HepG2 (cell line): ENCODE data around the gene TTC16. TPM values are rescaled to one million over a fixed set of nuclear protein-coding genes. Genes with fewer than 3 reads are reported as not detected.

Experiments used
- ATAC-seq: fragments of 200-7000 bp; cut with Tn5 transposase; 3 replicates; pipeline ENCODE4 v1.9.1; 2020; ENCODE audit warnings: mild to moderate bottlenecking, moderate library complexity
- BruUV-seq: library from RNA; stranded (reverse); fragments of 400-500 nt; replicated peaks from 2 replicates; lab custom pipeline; 2021; lab: Mats Ljungman, UMichigan
- CTCF ChIA-PET: fragments of 300-600 bp; formaldehyde crosslinking; extraction: SDS; loops from one replicate; lab custom pipeline; 2021; ENCODE audit warnings: low total read pairs, inconsistent platforms, low intra/inter-chr PET ratio; lab: Yijun Ruan, JAX
- POLR2A ChIA-PET: fragments of 350-600 bp; sonication (Branson Sonifier 250); formaldehyde crosslinking; loops from one replicate; lab custom pipeline; 2020; ENCODE audit warnings: antibody characterized with exemption, inconsistent platforms; lab: Yijun Ruan, JAX
- DNase-seq: peaks from one replicate; pipeline ENCODE4 v3.0.0-alpha.2; 2015; ENCODE audit warnings: low spot score
- FAIRE-seq: peaks from 3 replicates; lab custom pipeline; 2011; peaks lifted over from hg19 to GRCh38; lab: Jason Lieb, UNC
- H2AFZ ChIP-seq: one replicate; pipeline ENCODE4 v1.6.1; 2011; ENCODE audit warnings: low read length, inconsistent platforms
- H3K27ac ChIP-seq: fragments of 300-600 bp; 3 replicates; pipeline ENCODE4 v1.8.0; 2011; ENCODE audit warnings: mixed run types, mild to moderate bottlenecking, mixed read lengths, low read length, inconsistent platforms; ENCODE audit not compliant: insufficient read depth; ENCODE audit errors: extremely low read length
- H3K27me3 ChIP-seq, 2 experiments: fragments of 200-600 bp in 1 of 2; 2 replicates in 1 of 2; 3 replicates in 1 of 2; pipeline versions ENCODE4 v1.6.0 to v1.8.0; 2011; ENCODE audit warnings: low read length in 2 of 2, mild to moderate bottlenecking in 2 of 2, moderate library complexity in 2 of 2, inconsistent platforms in 1 of 2; ENCODE audit not compliant: insufficient read depth in 2 of 2, control insufficient read depth in 1 of 2
- H3K36me3 ChIP-seq, 2 experiments: fragments of 200-600 bp in 1 of 2; replicated peaks in 1 of 2; 2 replicates in 1 of 2; 3 replicates in 1 of 2; pipeline versions ENCODE4 v1.5.1 to v1.8.0; 2011; ENCODE audit warnings: low read length in 2 of 2, inconsistent platforms in 1 of 2; ENCODE audit not compliant: insufficient read depth in 2 of 2, control insufficient read depth in 1 of 2
- H3K4me1 ChIP-seq: 2 replicates; pipeline ENCODE4 v1.5.1; 2012; ENCODE audit warnings: low read length, inconsistent platforms; ENCODE audit not compliant: insufficient read depth
- H3K4me2 ChIP-seq: 2 replicates; pipeline ENCODE4 v1.6.0; 2011; ENCODE audit warnings: low read depth, low read length, inconsistent platforms
- H3K4me3 ChIP-seq, 3 experiments: fragments of 200-600 bp in 1 of 3; sonication (generic), shearing (Covaris generic) in 1 of 3; replicated peaks in 1 of 3; 2 replicates each; pipeline ENCODE4 v1.5.1; 2011 to 2016; ENCODE audit warnings: low read length in 3 of 3, inconsistent platforms in 2 of 3, low read depth in 2 of 3, mild to moderate bottlenecking in 2 of 3, control low read depth in 1 of 3, mixed read lengths in 1 of 3; ENCODE audit not compliant: insufficient read depth in 1 of 3
- H3K79me2 ChIP-seq: one replicate; pipeline ENCODE4 v1.6.1; 2011; ENCODE audit warnings: low read length, inconsistent platforms; ENCODE audit not compliant: insufficient read depth
- H3K9ac ChIP-seq: 2 replicates; pipeline ENCODE4 v1.6.0; 2011; ENCODE audit warnings: mild to moderate bottlenecking, low read depth, low read length, inconsistent platforms; ENCODE audit not compliant: insufficient read depth
- H3K9me3 ChIP-seq: 2 replicates; pipeline ENCODE4 v1.5.1; 2012; ENCODE audit warnings: mild to moderate bottlenecking, low read length
- H4K20me1 ChIP-seq: 2 replicates; pipeline ENCODE4 v1.6.0; 2011; ENCODE audit warnings: inconsistent platforms, mild to moderate bottlenecking, low read length, moderate library complexity; ENCODE audit not compliant: insufficient read depth
- CC2D1A ChIP-seq: sonication (generic); formaldehyde crosslinking; IDR thresholded peaks from 2 replicates; pipeline ENCODE4 v1.8.1; 2023; ENCODE audit warnings: mild to moderate bottlenecking, missing genetic modification reagents
- CHD4 ChIP-seq: fragments of 200-600 bp; sonication (generic); IDR thresholded peaks from 2 replicates; pipeline ENCODE4 v1.7.0; 2017; ENCODE audit warnings: mild to moderate bottlenecking, low read length, borderline replicate concordance
- DNMT3B ChIP-seq: conservative IDR thresholded peaks from 2 replicates; pipeline ENCODE4 v1.6.1; 2016; ENCODE audit warnings: missing biosample characterization, control low read depth
- HDAC1 ChIP-seq: sonication (generic); formaldehyde crosslinking; IDR thresholded peaks from 2 replicates; pipeline ENCODE4 v1.5.1; 2020; ENCODE audit warnings: mild to moderate bottlenecking, missing genetic modification reagents
- HNF1B ChIP-seq: sonication (generic); formaldehyde crosslinking; IDR thresholded peaks from 2 replicates; pipeline ENCODE4 v1.5.1; 2020; ENCODE audit warnings: mild to moderate bottlenecking, moderate library complexity, missing genetic modification reagents
- KAT8 ChIP-seq: IDR thresholded peaks from 2 replicates; pipeline ENCODE4 v1.6.1; 2016; ENCODE audit warnings: missing genetic modification reagents, missing compliant biosample characterization
- MAZ ChIP-seq, 2 experiments: sonication (generic) in 1 of 2; formaldehyde crosslinking in 1 of 2; IDR thresholded peaks; 2 replicates each; pipeline versions ENCODE4 v1.5.0 to v1.6.1; 2012 to 2020; ENCODE audit warnings: low read depth in 2 of 2, mild to moderate bottlenecking in 2 of 2, borderline replicate concordance in 1 of 2, improper control_type of control experiment in 1 of 2, low read length in 1 of 2, missing genetic modification reagents in 1 of 2, moderate library complexity in 1 of 2
- SALL2 ChIP-seq: sonication (generic); formaldehyde crosslinking; IDR thresholded peaks from 2 replicates; pipeline ENCODE4 v1.8.1; 2023; ENCODE audit warnings: mild to moderate bottlenecking, missing genetic modification reagents, inconsistent platforms
- SAP130 ChIP-seq: IDR thresholded peaks from 2 replicates; pipeline ENCODE4 v1.6.1; 2016; ENCODE audit warnings: low read depth
- SP5 ChIP-seq: IDR thresholded peaks from 2 replicates; pipeline ENCODE4 v1.6.1; 2016; ENCODE audit warnings: low read depth, borderline replicate concordance
- SRY ChIP-seq: sonication (generic); formaldehyde crosslinking; IDR thresholded peaks from 2 replicates; pipeline ENCODE4 v1.8.0; 2022; ENCODE audit warnings: mild to moderate bottlenecking, missing genetic modification reagents
- ZNF629 ChIP-seq: sonication (generic); formaldehyde crosslinking; conservative IDR thresholded peaks from 2 replicates; pipeline ENCODE4 v1.5.0; 2020; ENCODE audit warnings: missing genetic modification reagents
- ZNF75D ChIP-seq: sonication (generic); formaldehyde crosslinking; IDR thresholded peaks from 2 replicates; pipeline ENCODE4 v1.8.1; 2023; ENCODE audit warnings: missing genetic modification reagents, mild to moderate bottlenecking, borderline replicate concordance
- WGBS: methylation state at CpG from one replicate; pipeline ENCODE4 v1.1.6; 2017; ENCODE audit warnings: low lambda C conversion rate; 5-methylcytosine and 5-hydroxymethylcytosine counted together
- in situ Hi-C: cut with HindIII; loops from 2 replicates; pipeline ENCODE4 v1.10.0; 2017; ENCODE audit warnings: low pct_unique_long_range_greater_than_20kb; ENCODE audit not compliant: extremely low pct_ligation_motif_present
- intact Hi-C: fragments of 100-400 bp; cut with micrococcal nuclease; formaldehyde crosslinking; loops from one replicate; pipeline ENCODE4 v1.10.0; 2022; ENCODE audit not compliant: unreplicated experiment
- polyA plus RNA-seq, 8 experiments: library from polyadenylated mRNA; depleted of rRNA in 3 of 8; stranded (reverse) in 7 of 8; unstranded in 1 of 8; fragments of >200 nt; fragmentation: Illumina TruSeq in 4 of 8; extraction: Trizol in 4 of 8; gene quantifications; 2 replicates each; pipeline versions ENCODE4 v1.2.1 to v1.2.3, GENCODE V29; 2011 to 2016; ENCODE audit warnings: low read depth in 4 of 8, missing spikeins in 1 of 8, mixed read lengths in 1 of 8; ENCODE audit not compliant: insufficient read depth in 1 of 8
- total RNA-seq, 5 experiments: library from RNA; depleted of rRNA; stranded (reverse); fragments of >200 nt; fragmentation: Illumina TruSeq; extraction: Trizol; gene quantifications; 2 replicates each; pipeline ENCODE4 v1.2.3, GENCODE V29; 2016; ENCODE audit warnings: low read depth in 1 of 5
- TF ChIP-seq, protein P1 (sequence below): sonication (generic); formaldehyde crosslinking; IDR thresholded peaks from 2 replicates; pipeline ENCODE4 v1.4.0; 2020; ENCODE audit warnings: missing genetic modification reagents

The TTC16 gene
- total and polyA plus RNA-seq, 2 of the 13 experiments (the other 11 are each of a cell fraction or from before 2014, with no cell fraction given) = not detected

DNA sequence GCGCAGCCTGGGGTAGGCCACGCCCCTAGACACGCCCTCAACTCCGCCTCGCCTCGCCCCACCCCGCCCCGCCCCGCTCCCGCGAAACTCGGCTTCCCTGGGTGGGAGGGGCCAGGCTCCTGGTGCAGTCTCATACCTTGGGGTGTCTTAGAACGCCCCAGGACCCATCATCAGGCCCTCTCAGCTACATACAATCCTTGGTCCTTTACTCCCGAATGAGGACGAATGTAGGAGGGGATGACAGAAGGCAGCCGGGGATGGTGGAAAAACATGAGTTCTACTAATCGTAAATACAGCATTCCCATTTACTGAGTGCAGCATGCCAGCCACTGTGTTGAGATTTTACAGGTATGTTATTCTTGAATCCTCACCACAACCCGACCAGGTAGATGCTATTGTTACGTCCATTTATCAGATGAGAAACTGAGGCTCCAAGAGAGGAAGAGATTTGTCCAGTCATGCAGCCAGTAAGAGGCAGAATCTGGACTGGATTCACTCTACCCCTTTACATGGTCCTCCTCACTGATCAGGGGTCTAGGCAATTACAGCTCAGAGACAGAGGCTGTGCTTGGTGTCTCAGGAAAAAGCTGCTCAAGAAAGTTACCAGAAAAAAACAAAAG, 55.8 kb downstream of the TTC16 start:
- Histone ChIP-seq H3K27me3 (peaks cover 2 to 46% of the 10 kb centered on the region in 2 experiments; a peak in 3 of 5 replicates), H3K4me2 (peak overlapping the region; percentile 62), H3K4me1 (peaks cover 9% of the 10 kb centered on the region), H3K9me3 (no peaks in the 10 kb centered on the region), H3K4me3 (peak overlapping the region in 2 of 3 experiments; percentile 45 to 70; a peak in 3 of 6 replicates), H4K20me1 (no peaks in the 10 kb centered on the region), H3K36me3 (no peaks in the 10 kb centered on the region), H2AFZ (no peak overlapping the region), H3K9ac (no peak overlapping the region), H3K27ac (no peak overlapping the region), H3K79me2 (no peaks in the 10 kb centered on the region)
- ATAC-seq (no peak), DNase-seq (no peak), FAIRE-seq (no peak)
- WGBS = 8% methylated on average over 7 of the region's 19 CpGs
- no TSS peak for BruUV-seq
- TF ChIP-seq HDAC1 (CRISPR knock-in tag) = 0 out of 2 replicates have a peak, but pooled peaks have one; percentile 22
- TF ChIP-seq MAZ (IDR thresholded peaks at IDR 0.05; ENCODE audit: borderline replicate concordance, low read depth, low read length) = 0 out of 2 replicates have a peak, but pooled peaks have one; percentile 8
- TF ChIP-seq MAZ (CRISPR knock-in tag; IDR thresholded peaks at IDR 0.05; ENCODE audit: low read depth) = no peak
- TF ChIP-seq SP5 = peak; percentile 6; the same call in 1 of the 2 replicates
- TF ChIP-seq ZNF629 (CRISPR knock-in tag) = peak; percentile 73
- TF ChIP-seq KAT8 (CRISPR knock-in tag) = 0 out of 2 replicates have a peak, but pooled peaks have one; percentile 1
- no peak for TF ChIP-seq SRY
- TF ChIP-seq SALL2 (CRISPR knock-in tag) = no peak
- TF ChIP-seq, protein P1, sequence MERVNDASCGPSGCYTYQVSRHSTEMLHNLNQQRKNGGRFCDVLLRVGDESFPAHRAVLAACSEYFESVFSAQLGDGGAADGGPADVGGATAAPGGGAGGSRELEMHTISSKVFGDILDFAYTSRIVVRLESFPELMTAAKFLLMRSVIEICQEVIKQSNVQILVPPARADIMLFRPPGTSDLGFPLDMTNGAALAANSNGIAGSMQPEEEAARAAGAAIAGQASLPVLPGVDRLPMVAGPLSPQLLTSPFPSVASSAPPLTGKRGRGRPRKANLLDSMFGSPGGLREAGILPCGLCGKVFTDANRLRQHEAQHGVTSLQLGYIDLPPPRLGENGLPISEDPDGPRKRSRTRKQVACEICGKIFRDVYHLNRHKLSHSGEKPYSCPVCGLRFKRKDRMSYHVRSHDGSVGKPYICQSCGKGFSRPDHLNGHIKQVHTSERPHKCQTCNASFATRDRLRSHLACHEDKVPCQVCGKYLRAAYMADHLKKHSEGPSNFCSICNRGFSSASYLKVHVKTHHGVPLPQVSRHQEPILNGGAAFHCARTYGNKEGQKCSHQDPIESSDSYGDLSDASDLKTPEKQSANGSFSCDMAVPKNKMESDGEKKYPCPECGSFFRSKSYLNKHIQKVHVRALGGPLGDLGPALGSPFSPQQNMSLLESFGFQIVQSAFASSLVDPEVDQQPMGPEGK (CRISPR knock-in tag) = peak; percentile 11; the same call in 1 of the 2 replicates
- 0 out of 2 replicates have a peak, but pooled peaks have one; percentile 34 for TF ChIP-seq HNF1B (CRISPR knock-in tag)
- no peak for TF ChIP-seq CC2D1A (CRISPR knock-in tag)
- TF ChIP-seq ZNF75D (CRISPR knock-in tag) = no peak
- peak; percentile 20; the same call in 1 of the 2 replicates for TF ChIP-seq CHD4
- no peak for TF ChIP-seq DNMT3B (CRISPR knock-in tag)
- TF ChIP-seq SAP130 (CRISPR knock-in tag) = peak; percentile 6; the same call in 1 of the 2 replicates
- ChIA-PET POLR2A (interaction anchor here (0.9 to 1.3 kb wide), 9 partner anchors 14 to 321 kb away, joined by 3 to 9 read pairs (median 5); partner anchors contain the start of genes CDK9, PTRH1, TOR2A and TTC16), CTCF (no interaction called here)
- intact Hi-C loops = no loop called here
- in situ Hi-C loops = no loop called here
